ENCODE measurements around the gene CXCL1. TPM values are rescaled to one million over a fixed set of nuclear protein-coding genes. Genes with fewer than 3 reads are reported as not detected.
"Not testable (repeated sequence)": the region's sequence is repeated elsewhere in the genome, so short reads cannot be mapped to it uniquely, and the experiment has no call there.

CXCL1 gene
- total and polyA plus RNA-seq, 4 donors, result 1.6 to 4.6 (median 2.4) TPM; not detected in 1

- intact Hi-C loops (cut with DNase I), result no loop called here
- 49 to 54% methylated on average over 4 of the region's 4 CpGs for WGBS, 2 donors
- no peak overlapping the region for H3K27ac ChIP-seq (ENCODE audit: low read depth in 1 of 2, low read length in 2 of 2)
- no peaks in the 10 kb centered on the region for H3K9me3 ChIP-seq (ENCODE audit: control insufficient read depth, low read length)
- H3K4me3 ChIP-seq (ENCODE audit: low read length in 2 of 2), result no peak overlapping the region
- no peaks in the 10 kb centered on the region for H3K4me1 ChIP-seq (ENCODE audit: control insufficient read depth in 1 of 2, insufficient read depth in 2 of 2, low read length in 2 of 2)
- no peak for ATAC-seq (ENCODE audit: low FRiP score)
- peaks cover 0 to 2% of the 10 kb centered on the region in 2 donors for H3K27me3 ChIP-seq (ENCODE audit: control insufficient read depth in 1 of 2, insufficient read depth in 2 of 2, low read length in 1 of 2)
- no peak for DNase-seq
- no peaks in the 10 kb centered on the region for H3K36me3 ChIP-seq (ENCODE audit: control insufficient read depth in 1 of 2, insufficient read depth in 2 of 2, low read length in 1 of 2)
Observed at GRCh38 chr4:73897380-73898136, 28.4 kb downstream of the CXCL1 start.

GRCh38 chr4:73899338-73899737 lies 30.1 kb downstream of the CXCL1 start:
- ATAC-seq (ENCODE audit: low FRiP score), result not testable (repeated sequence)
- WGBS, 2 donors, result 80 to 81% methylated on average over 3 of the region's 3 CpGs

GRCh38 chr4:73901031-73901430 lies 31.8 kb downstream of the CXCL1 start:
- no peaks in the 10 kb centered on the region for H3K9me3 ChIP-seq (ENCODE audit: control insufficient read depth, low read length)
- no peak overlapping the region for H3K27ac ChIP-seq (ENCODE audit: low read depth in 1 of 2, low read length in 2 of 2)
- intact Hi-C loops (cut with DNase I), result no loop called here
- H3K27me3 ChIP-seq (ENCODE audit: control insufficient read depth in 1 of 2, insufficient read depth in 2 of 2, low read length in 1 of 2), result peaks cover 0 to 2% of the 10 kb centered on the region in 2 donors
- no peak overlapping the region for H3K4me3 ChIP-seq (ENCODE audit: low read length in 2 of 2)
- H3K36me3 ChIP-seq (ENCODE audit: control insufficient read depth in 1 of 2, insufficient read depth in 2 of 2, low read length in 1 of 2), result no peaks in the 10 kb centered on the region
- no peak for ATAC-seq (ENCODE audit: low FRiP score)
- DNase-seq, result no peak
- H3K4me1 ChIP-seq (ENCODE audit: control insufficient read depth in 1 of 2, insufficient read depth in 2 of 2, low read length in 2 of 2), result no peaks in the 10 kb centered on the region
- WGBS, 2 donors, result 84 to 85% methylated on average over 5 of the region's 5 CpGs

More at GRCh38 chr4:73899338-73899737, 30.1 kb downstream of the CXCL1 start:
- H3K36me3 ChIP-seq (ENCODE audit: control insufficient read depth in 1 of 2, insufficient read depth in 2 of 2, low read length in 1 of 2); H3K4me3 ChIP-seq (ENCODE audit: low read length in 2 of 2); H3K9me3 ChIP-seq (ENCODE audit: control insufficient read depth, low read length); intact Hi-C loops (cut with DNase I); H3K4me1 ChIP-seq (ENCODE audit: control insufficient read depth in 1 of 2, insufficient read depth in 2 of 2, low read length in 2 of 2); H3K27ac ChIP-seq (ENCODE audit: low read depth in 1 of 2, low read length in 2 of 2); H3K27me3 ChIP-seq (ENCODE audit: control insufficient read depth in 1 of 2, insufficient read depth in 2 of 2, low read length in 1 of 2); DNase-seq: not testable (repeated sequence)

GRCh38 chr4:73902038-73902637 lies 32.9 kb downstream of the CXCL1 start:
- intact Hi-C loops (cut with DNase I), result no loop called here
- peaks cover 0 to 2% of the 10 kb centered on the region in 2 donors for H3K27me3 ChIP-seq (ENCODE audit: control insufficient read depth in 1 of 2, insufficient read depth in 2 of 2, low read length in 1 of 2)
- no peaks in the 10 kb centered on the region for H3K4me1 ChIP-seq (ENCODE audit: control insufficient read depth in 1 of 2, insufficient read depth in 2 of 2, low read length in 2 of 2)
- H3K9me3 ChIP-seq (ENCODE audit: control insufficient read depth, low read length), result no peaks in the 10 kb centered on the region
- DNase-seq (no peak), ATAC-seq (ENCODE audit: low FRiP score) (no peak)
- no peak overlapping the region for H3K27ac ChIP-seq (ENCODE audit: low read depth in 1 of 2, low read length in 2 of 2)
- 72 to 75% methylated on average over 1 of the region's 1 CpG for WGBS, 2 donors
- no peaks in the 10 kb centered on the region for H3K36me3 ChIP-seq (ENCODE audit: control insufficient read depth in 1 of 2, insufficient read depth in 2 of 2, low read length in 1 of 2)
- no peak overlapping the region for H3K4me3 ChIP-seq (ENCODE audit: low read length in 2 of 2)

- Histone ChIP-seq H3K27me3 (ENCODE audit: control insufficient read depth in 1 of 2, insufficient read depth in 2 of 2, low read length in 1 of 2) (peaks cover 0 to 2% of the 10 kb centered on the region in 2 donors), H3K4me1 (ENCODE audit: control insufficient read depth in 1 of 2, insufficient read depth in 2 of 2, low read length in 2 of 2) (no peaks in the 10 kb centered on the region), H3K4me3 (ENCODE audit: low read length in 2 of 2) (no peak overlapping the region), H3K36me3 (ENCODE audit: control insufficient read depth in 1 of 2, insufficient read depth in 2 of 2, low read length in 1 of 2) (no peaks in the 10 kb centered on the region), H3K9me3 (ENCODE audit: control insufficient read depth, low read length) (no peaks in the 10 kb centered on the region), H3K27ac (ENCODE audit: low read depth in 1 of 2, low read length in 2 of 2) (no peak overlapping the region)
- 56 to 65% methylated on average over 3 of the region's 3 CpGs for WGBS, 2 donors
- no peak for DNase-seq
- intact Hi-C loops (cut with DNase I), result no loop called here
- ATAC-seq (ENCODE audit: low FRiP score), result no peak
Observed at GRCh38 chr4:73902817-73903547, 33.8 kb downstream of the CXCL1 start.

GRCh38 chr4:73904491-73904890 lies 35.3 kb downstream of the CXCL1 start:
- Histone ChIP-seq H3K27ac (ENCODE audit: low read depth in 1 of 2, low read length in 2 of 2) (no peak overlapping the region), H3K4me3 (ENCODE audit: low read length in 2 of 2) (no peak overlapping the region), H3K27me3 (ENCODE audit: control insufficient read depth in 1 of 2, insufficient read depth in 2 of 2, low read length in 1 of 2) (no peaks in the 10 kb centered on the region), H3K36me3 (ENCODE audit: control insufficient read depth in 1 of 2, insufficient read depth in 2 of 2, low read length in 1 of 2) (no peaks in the 10 kb centered on the region), H3K4me1 (ENCODE audit: control insufficient read depth in 1 of 2, insufficient read depth in 2 of 2, low read length in 2 of 2) (no peaks in the 10 kb centered on the region), H3K9me3 (ENCODE audit: control insufficient read depth, low read length) (no peaks in the 10 kb centered on the region)
- intact Hi-C loops (cut with DNase I), result no loop called here
- DNase-seq (no peak), ATAC-seq (ENCODE audit: low FRiP score) (no peak)
- 1 to 9% methylated on average over 4 of the region's 4 CpGs for WGBS, 2 donors

GRCh38 chr4:73908965-73909364 lies 39.8 kb downstream of the CXCL1 start:
- Histone ChIP-seq H3K4me1 (ENCODE audit: control insufficient read depth in 1 of 2, insufficient read depth in 2 of 2, low read length in 2 of 2) (no peaks in the 10 kb centered on the region), H3K27me3 (ENCODE audit: control insufficient read depth in 1 of 2, insufficient read depth in 2 of 2, low read length in 1 of 2) (no peaks in the 10 kb centered on the region), H3K36me3 (ENCODE audit: control insufficient read depth in 1 of 2, insufficient read depth in 2 of 2, low read length in 1 of 2) (no peaks in the 10 kb centered on the region), H3K9me3 (ENCODE audit: control insufficient read depth, low read length) (no peaks in the 10 kb centered on the region), H3K4me3 (ENCODE audit: low read length in 2 of 2) (no peak overlapping the region), H3K27ac (ENCODE audit: low read depth in 1 of 2, low read length in 2 of 2) (no peak overlapping the region)
- intact Hi-C loops (cut with DNase I), result no loop called here
- DNase-seq, result no peak
- no peak for ATAC-seq (ENCODE audit: low FRiP score)

GRCh38 chr4:73911746-73912145 lies 42.6 kb downstream of the CXCL1 start:
- H3K4me3 ChIP-seq (ENCODE audit: low read length in 2 of 2), result no peak overlapping the region
- H3K4me1 ChIP-seq (ENCODE audit: control insufficient read depth in 1 of 2, insufficient read depth in 2 of 2, low read length in 2 of 2), result no peaks in the 10 kb centered on the region
- no peaks in the 10 kb centered on the region for H3K9me3 ChIP-seq (ENCODE audit: control insufficient read depth, low read length)
- no peaks in the 10 kb centered on the region for H3K36me3 ChIP-seq (ENCODE audit: control insufficient read depth in 1 of 2, insufficient read depth in 2 of 2, low read length in 1 of 2)
- no peak for DNase-seq
- intact Hi-C loops (cut with DNase I), result no loop called here
- no peaks in the 10 kb centered on the region for H3K27me3 ChIP-seq (ENCODE audit: control insufficient read depth in 1 of 2, insufficient read depth in 2 of 2, low read length in 1 of 2)
- no peak overlapping the region for H3K27ac ChIP-seq (ENCODE audit: low read depth in 1 of 2, low read length in 2 of 2)
- ATAC-seq (ENCODE audit: low FRiP score), result no peak

All from aorta (tissue), 5 donors.